ENCODE measurements around the gene RAB25. TPM values are rescaled to one million over a fixed set of nuclear protein-coding genes. Genes with fewer than 3 reads are reported as not detected.

The RAB25 gene
- total and polyA plus RNA-seq, 2 of the 13 experiments (the other 11 are each of a cell fraction or from before 2014, with no cell fraction given) = 0.20 to 0.22 TPM

GRCh38 chr1:156082309-156083091 is 21.5 kb downstream of the RAB25 start, which contains the start of gene MEX3A (continued):
- TF ChIP-seq AKNA (CRISPR knock-in tag; IDR thresholded peaks at IDR 0.05; ENCODE audit: borderline replicate concordance) (no peak), ZNF143 (CRISPR knock-in tag; IDR thresholded peaks at IDR 0.05) (peak; percentile 93), AHDC1 (CRISPR knock-in tag; IDR thresholded peaks at IDR 0.05; ENCODE audit: borderline replicate concordance) (peak; percentile 26; the same call in 1 of the 2 replicates), ARNT (IDR thresholded peaks at IDR 0.05) (no peak), ZNF704 (CRISPR knock-in tag; IDR thresholded peaks at IDR 0.05; ENCODE audit: borderline replicate concordance) (no peak; the same call in 1 of the 2 replicates), ZNF567 (CRISPR knock-in tag; IDR thresholded peaks at IDR 0.05; ENCODE audit: borderline replicate concordance) (no peak), NAIF1 (CRISPR knock-in tag; IDR thresholded peaks at IDR 0.05; ENCODE audit: borderline replicate concordance) (peak; percentile 44; the same call in 1 of the 2 replicates), NFE2L2 (IDR thresholded peaks at IDR 0.05; ENCODE audit: low read length) (no peak), KLF15 (CRISPR knock-in tag; IDR thresholded peaks at IDR 0.05; ENCODE audit: borderline replicate concordance) (no peak), TIGD3 (CRISPR knock-in tag; IDR thresholded peaks at IDR 0.05; ENCODE audit: borderline replicate concordance) (no peak)
